Stromal cell of bone marrow (primary cell): ENCODE measurements around the gene NAXD.
"Not testable (repeated sequence)": the region's sequence is repeated elsewhere in the genome, so short reads cannot be mapped to it uniquely, and the experiment has no call there.

Source experiments
- DNase-seq: peaks from one replicate; pipeline ENCODE4 v3.0.0-alpha.2; 2012; ENCODE audit warnings: low read depth

Gene NAXD

DNA sequence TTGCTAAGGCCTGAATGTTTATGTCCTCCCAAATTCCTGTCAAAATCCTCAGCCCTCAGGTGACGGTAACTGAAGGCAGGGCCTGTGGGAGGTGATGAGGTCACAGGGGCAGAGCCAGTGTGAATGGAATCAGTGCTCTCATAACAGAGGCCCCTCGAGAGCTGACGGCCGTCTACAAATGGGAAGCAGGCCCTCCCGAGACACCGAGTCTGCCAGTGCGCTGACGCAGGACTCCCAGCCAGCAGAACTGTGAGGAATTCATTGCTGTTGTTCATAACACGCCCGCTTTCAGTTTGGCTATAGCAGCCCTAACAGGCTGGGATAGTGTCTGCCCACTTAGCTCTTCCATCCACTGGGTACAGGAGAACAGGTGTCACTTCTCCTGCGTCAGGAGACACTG lies 49.3 kb downstream of the NAXD start:
- no peak for DNase-seq

DNA sequence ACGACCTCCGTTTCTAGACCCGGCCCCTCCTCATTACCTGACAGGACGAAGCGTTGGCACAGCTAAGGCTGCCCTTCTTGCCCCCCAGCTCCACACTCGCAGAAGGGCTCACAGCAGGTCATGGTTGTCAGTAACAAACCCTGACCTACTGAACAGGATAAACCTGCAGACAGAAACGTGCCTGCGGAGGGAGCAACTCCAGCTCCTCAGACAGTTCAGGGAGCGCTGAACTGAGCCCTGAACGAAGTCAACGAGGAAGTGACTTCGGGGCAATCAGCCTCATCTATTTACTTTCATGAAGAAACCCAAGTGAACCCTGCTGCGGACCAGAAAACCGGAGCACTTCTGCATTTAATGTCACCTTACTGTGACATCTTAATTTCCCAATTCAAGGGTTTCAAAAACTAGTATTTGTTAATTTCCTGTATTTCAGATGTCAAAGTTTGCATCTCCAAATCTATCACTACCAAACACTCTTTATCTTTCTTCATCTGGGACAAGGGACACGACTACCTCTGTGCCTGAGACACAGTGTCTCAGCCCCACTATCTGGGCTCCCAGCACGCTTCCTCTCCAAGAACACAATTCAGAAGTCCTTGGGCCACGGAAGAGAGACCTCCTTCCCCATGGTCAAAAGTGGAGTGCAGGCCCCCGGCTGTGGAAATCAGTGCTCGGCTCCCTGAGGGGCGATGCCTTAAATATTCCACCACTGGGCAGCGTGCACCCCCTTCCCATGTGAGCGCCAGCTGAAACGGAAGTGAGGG lies 50.3 kb downstream of the NAXD start:
- no peak for DNase-seq

DNA sequence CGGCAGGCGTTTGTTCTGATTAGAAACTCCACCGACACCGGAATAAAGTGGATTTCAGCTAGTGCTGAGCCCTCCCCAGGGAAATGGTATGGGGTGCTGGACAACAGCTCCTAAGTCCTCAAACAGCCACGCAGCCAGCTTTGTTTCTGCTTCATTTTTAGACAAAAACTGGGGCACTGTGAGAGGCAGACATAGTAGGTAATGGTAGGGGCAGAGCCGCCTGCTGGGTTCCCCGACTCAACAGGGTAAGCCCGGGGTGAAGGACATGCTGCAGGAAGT lies 50.8 kb downstream of the NAXD start:
- DNase-seq, result no peak

- DNase-seq, result no peak
These were observed 53.7 kb downstream of the NAXD start for GRCh38 chr13:110669036-110669435.

DNA sequence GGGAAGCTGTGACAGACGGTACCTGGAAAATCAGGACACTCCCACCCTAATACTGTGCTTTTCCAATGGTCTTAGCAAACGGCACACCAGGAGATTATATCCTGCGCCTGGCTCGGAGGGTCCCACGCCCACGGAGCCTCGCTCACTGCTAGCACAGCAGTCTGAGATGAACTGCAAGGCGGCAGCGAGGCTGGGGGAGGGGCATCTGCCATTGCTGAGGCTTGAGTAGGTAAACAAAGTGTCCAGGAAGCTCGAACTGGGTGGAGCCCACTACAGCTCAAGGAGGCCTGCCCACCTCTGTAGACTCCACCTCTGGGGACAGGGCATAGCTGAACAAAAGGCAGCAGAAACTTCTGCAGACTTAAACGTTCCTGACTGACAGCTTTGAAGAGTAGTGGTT lies 54.5 kb downstream of the NAXD start:
- not testable (repeated sequence) for DNase-seq

GRCh38 chr13:110676595-110677587 lies 61.5 kb downstream of the NAXD start:
- DNase-seq, result no peak

DNA sequence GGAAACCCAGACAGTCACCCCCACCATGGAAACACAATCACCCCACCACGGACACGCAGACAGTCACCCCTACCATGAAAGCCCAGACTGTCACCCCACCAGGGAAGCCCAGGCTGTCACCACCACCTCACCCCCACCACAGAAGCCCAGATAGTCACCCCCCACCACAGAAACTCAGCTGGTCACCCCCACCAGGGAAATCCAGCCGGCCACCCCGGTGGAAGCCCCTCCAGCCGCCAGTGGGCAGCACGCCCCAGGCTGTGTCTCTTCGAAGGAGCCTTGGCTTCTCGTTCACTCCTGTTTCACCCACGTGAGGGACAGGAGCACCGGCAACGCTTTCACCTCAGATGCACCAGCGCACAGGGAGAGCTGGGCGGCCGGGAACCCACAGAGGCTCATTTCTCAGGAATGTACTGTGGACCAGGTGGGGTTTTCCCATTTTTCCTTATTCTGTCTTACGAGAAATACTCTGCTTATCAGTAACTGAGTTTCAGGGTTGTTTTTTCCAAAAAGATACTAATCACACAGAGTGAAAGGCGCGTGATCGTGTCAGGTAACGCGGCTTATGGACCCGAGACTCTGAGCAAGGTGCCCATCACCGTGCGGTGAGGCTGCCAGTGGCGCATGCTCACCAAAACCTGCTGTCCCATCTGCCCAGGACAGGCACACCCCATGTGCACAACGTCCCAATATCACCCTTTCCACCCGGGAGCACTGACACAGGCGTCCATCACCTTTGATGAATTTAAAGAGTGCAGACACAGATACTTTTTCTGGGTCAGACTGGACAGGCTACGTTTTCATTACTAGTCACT lies 62.6 kb downstream of the NAXD start:
- DNase-seq, result no peak

GRCh38 chr13:110680852-110681251 lies 65.5 kb downstream of the NAXD start:
- DNase-seq, result no peak

DNA sequence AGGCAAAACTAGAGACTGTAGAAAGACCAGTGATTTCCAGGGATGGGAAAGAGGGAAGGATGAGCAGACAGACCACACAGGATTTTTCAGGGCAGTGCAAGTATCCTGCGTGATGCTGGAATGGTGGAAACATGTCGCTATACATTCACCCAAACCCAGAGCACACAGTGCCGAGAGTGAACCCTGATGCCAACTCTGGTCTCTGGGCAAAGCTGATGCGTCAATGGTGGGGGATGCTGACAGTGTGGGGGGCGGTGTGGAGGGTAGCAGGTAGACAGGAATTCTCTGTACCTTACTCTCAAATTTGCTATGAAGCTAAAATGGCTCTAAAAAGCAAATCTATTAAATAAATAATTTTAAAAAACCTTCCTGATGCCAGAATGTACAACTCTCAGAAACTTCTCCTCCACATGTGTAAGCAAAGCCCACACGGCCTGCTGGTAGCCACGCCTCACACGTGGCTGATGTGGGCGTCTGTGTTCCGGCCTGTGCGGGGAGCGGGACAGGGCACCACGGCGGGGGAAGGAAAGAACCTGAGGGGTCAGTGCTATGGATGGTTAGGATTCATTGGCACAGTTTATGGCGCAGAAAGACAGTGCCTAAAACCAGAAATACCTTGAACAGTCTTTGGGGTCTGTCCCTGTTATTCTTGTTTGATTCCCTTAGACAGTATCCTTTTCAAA lies 66.7 kb downstream of the NAXD start:
- DNase-seq, result no peak

DNA sequence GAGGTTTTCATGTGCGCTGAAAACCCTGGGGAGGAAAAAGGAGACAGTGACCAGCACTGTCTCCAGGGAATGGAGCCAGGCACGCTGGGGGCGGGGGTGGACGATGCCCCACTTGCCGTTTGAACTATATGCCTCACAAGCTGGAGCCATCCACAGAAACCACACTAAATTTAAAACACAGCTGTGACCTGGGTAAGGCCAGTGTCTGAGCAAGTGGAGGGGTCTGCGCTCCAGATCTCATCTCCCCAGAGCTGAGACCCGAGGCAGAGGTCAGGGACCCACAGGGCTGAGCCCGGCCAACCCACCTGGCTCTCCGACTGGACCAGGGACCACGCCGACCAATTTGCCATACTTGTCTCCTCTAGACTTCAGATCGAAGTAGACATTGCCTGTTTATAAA lies 67.4 kb downstream of the NAXD start:
- no peak for DNase-seq

GRCh38 chr13:110683203-110683883 lies 68.0 kb downstream of the NAXD start:
- no peak for DNase-seq

GRCh38 chr13:110683921-110684320 lies 68.6 kb downstream of the NAXD start:
- no peak for DNase-seq

DNA sequence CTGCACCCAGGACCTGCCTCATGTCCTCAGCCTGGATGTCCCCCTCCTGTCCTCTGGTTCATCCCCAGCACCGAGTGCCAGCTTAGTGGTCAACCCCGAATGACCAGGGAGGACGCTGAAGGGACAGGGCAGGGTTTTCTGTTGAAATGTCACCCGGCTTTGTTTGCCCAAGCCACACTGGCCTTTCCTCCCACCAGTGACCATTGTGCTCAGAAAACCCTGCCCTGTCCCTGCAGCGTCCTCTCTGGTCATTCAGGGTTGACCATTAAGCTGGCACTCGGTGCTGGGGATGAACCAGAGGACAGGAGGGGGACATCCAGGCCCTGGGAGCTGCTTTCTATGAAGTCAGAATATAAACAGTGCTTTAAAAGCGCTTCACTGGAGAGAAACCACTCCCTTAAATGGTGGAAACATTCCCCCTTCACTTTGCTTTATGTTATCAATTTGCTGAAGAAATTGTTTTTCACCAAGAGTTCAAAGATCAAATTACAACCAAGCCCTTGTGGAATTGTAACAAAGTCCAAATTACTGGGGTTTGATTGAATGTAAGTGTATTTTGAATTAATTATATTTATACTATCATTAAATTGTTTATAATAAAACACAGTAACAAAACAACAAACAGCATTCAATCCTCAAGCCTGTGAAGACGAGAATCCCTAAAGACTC lies 69.2 kb downstream of the NAXD start:
- DNase-seq, result no peak

DNA sequence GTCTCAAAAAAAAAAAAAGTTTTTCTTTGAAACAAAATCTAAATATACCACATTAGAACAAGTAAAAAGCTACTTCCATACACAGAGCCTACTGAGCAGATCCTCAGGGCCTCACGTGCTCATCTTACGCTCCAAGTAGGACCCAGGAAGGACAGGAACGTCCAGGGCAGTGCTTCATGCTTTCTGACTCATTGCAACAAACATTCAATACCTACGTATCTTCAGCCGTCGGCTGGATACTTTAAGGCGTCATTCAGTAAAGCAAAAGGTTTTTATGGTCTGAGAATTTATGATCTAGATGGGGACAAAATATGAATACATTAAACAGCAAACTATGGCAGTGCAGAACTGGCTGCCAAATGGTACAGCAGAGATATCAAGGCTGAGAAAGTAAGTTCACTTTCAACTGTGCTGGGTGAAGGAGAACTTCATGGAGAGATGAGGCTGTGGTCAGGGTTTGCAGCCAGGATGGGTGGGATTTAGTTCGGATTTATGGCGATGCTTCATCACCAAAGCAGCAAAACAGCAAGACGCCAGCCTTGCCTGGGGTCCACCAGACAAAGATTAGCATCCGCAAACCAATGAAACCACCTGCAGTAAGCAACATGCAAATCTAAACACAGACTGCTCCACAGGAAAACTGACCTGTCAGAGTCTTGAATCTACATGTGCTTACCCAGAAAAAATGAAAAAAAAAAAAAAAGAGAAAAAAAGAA lies 70.1 kb downstream of the NAXD start:
- no peak for DNase-seq

- DNase-seq, result no peak
These were observed 72.4 kb downstream of the NAXD start for GRCh38 chr13:110687736-110688135.

DNA sequence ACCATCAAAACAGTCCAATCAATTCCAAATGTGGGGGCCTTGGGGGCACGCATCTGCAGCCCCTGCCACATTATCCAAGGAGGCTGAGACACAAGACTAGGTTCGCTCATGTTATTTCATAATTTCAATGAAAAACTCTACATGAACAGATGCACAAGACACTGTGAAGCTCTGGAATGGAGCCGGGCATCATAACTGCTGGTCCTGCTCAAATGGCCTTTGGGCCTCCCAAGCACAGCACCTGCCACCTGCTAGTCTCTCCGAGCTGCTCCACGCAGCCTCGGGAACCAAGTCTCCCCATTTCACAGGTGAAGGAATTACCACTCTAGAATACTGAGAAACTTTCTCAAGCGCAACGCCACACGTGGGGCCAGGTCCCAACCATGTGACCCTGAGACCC lies 73.7 kb downstream of the NAXD start:
- DNase-seq, result no peak
